HG02885 (cell line): ENCODE data around the gene SCNN1G.
A peak's percentile ranks its signal among the peaks of the same experiment; 100 is the strongest.

ENCODE experiments used
- ATAC-seq: cut with Tn5 transposase; IDR thresholded peaks from one replicate; pipeline ENCODE4 v1.9.1; 2021; ENCODE audit warnings: mild to moderate bottlenecking; ENCODE audit not compliant: unreplicated experiment, poor library complexity

SCNN1G gene

DNA sequence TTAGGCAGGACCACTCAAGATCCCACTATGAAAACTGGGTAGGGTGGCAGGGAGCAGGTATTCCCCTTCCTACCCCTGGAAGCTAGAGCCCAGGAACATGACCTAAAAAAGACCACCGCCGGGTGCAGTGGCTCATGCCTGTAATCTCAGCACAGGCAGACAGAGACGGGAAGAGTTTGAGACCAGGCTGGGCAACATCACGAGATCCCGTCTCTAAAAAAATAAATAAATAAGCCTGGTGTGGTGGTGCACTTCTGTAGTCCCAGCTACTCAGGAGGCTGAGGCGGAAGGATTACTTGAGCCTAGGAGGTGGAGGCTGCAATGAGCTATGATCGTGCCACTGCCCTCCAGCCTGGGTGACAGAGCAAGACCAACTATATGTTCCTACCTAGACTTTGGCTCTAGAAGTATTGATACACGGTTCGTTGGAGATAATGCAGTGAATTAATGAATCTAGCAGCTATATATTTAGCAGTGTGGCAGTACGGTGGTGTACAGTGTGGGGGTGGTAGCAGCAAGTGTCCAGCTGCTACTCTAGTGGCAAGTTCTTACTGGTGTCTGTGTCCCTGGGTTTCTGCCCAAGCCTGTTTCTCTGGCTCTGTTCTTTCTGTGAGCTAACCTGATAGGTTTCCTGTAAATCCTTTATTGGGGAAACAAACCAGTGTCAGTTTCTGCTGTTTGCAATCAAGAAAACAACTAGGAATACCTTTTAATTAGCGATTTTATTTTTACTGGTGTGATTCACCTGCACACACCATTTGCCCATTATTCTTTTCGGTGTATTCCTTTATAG lies 30.0 kb upstream of the SCNN1G start:
- no peak for ATAC-seq

DNA sequence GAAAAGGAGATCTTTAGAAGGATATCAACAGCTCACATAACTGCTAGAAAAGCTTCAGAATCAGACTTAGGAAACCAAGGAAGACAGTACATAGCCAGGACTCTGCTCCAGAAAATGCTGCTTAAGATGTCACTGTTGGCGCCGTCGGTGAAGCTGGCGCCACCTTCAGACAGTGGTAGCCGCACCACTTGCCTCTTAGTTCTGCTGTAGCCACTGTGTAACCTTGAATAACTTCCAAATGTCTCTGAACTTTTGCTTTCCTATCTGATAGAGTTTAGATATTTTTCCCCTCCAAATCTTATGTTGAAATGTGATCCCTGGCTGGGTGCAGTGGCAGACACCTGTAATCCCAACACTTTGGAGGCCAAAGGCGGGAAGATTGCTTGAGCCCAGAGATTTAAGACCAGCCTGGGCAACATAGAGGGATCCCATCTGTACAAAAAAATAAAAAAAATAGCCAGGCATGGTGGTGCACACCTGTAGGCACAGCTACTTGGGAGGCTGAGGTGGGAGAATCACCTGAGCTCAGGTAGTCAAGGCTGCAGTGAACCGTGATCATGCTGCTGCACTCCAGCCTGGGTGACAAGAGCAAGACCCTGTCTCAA lies 27.0 kb upstream of the SCNN1G start:
- no peak for ATAC-seq

DNA sequence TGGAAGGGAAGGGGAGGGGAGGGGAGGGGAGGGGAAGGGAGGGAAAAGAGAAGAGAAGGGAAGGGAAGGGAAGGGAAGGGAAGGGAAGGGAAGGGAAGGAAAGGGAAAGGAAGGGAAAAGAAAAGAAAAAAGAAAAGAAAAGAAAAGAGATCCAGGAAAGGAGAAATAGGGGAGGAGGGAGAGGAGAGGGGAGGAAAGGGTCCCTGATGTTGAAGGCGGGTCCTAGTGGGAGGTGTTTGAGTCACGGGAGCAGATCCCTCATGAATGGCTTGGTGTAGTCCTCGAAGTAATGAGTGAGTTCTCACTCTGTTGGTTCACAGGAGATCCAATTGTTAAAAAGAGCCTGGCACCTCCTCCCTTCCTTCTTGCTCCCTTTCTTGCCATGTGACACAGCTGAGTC lies 26.4 kb upstream of the SCNN1G start:
- no peak for ATAC-seq

DNA sequence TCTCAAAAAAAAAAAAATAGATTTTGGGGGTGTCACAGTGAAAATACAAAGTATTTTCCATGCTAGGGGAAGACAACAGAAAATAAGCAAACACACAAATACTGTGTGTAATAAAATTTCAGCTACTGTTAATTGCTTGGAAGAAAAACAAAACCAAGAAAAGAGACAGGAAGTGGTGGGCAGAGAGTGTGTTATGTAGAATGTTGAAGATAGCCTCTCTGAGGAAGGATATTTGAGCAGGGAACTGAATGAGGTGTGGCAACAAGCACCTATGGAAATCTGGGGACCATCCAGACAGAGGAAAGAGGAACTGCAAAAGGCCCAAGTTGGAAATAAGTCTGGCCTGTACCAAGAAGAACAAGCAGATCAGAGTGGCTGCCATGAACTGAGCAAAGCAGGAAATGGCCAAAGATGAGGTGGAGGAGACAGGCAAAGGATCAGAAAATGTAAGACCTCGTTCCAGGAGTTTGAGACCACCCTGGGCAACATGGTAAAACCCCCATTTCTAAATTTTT lies 25.5 kb upstream of the SCNN1G start:
- ATAC-seq: no peak

DNA sequence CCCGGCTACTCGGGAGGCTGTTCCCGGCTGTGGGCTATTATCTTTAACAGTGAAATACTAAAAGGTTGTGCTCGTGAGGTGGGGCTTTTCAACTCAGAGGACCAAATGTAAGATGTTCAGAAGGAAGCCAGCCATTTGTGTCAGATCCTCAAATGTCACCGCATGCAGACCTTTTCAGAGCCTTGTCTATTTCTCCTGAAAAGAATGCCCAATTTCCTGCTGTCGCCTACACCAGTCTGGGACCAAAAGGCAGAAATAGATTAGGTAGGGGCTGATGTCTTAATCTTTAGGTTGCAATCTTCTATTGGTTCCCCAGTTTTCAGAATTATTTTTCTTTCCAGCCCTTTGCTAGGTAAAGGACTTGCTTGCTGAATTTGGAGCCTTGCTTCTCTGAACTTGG lies 24.4 kb upstream of the SCNN1G start:
- ATAC-seq: no peak

DNA sequence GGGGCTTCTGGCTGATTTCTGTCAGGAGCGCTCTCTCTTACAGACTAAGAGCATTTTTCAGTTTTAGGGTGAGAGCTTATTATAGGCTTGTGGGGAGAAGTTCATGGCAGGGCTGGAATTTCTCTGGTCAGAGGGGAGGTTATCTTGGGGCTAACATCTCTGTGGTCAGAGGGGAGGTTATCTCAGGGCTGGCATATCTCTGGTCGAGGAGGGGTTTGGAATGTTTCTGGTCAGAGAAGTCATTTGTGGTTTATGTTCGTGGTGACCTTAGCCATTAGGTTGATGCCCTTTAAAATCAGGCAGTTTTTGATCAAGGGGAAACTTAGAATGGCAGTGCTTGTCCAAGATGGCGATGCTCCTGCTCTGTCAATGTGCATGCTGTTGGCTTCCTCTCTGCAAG lies 22.5 kb upstream of the SCNN1G start:
- ATAC-seq: no peak

DNA sequence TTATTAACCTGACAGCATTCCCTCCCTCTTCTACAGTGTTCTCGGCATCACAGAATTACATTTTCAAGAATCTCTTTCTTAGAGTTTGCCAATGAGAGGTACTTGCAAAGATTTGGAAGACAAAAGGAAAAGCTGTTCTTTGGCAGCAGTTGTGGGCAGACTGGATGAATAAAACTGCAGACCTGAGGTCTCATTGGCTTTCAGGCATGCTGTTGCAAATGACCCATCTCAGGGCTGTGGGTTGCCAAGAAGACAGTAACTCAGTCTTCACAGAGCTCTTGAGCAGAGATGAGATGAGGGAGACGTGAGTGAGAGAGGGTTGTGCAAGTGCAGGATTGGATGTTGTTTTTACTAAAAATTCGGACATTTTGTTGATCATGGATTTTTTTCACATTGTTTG lies 22.0 kb upstream of the SCNN1G start:
- no peak for ATAC-seq

DNA sequence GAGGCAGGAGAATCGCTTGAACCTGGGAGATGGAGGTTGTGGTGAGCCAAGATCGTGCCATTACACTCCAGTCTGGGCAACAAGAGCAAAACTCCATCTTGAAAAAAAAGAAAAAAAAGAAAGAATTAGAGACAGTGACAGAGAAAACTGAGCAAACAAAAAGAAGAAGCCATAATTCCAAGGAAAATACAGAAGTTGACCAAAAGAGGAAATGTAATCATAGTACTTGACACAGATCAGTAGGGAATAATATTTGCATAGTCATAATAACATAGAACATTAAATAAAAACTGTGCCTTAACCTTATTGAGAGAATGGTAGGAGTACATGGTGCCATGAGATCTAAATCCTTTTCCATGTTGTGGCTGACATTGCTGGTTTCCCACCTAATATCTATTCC lies 18.6 kb upstream of the SCNN1G start:
- ATAC-seq: no peak

DNA sequence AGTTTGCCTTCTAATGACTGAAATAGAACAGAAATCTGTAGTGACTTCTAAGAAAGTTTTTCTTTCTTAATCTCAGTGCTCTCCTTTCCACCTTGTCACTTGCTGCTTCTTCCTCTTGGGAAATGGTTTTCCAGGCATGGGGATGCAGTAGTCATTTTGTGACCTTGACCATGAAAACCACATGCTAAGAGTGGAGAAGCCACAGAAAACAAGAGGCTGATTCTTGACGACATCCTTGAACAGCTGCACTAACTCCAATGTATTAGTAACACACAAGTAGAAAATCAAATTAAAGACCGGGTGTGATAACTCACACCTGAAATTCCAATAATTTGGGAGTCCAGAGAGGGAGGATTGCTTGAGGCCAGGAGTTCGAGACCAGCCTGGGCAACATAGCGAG lies 17.8 kb upstream of the SCNN1G start:
- ATAC-seq: no peak

DNA sequence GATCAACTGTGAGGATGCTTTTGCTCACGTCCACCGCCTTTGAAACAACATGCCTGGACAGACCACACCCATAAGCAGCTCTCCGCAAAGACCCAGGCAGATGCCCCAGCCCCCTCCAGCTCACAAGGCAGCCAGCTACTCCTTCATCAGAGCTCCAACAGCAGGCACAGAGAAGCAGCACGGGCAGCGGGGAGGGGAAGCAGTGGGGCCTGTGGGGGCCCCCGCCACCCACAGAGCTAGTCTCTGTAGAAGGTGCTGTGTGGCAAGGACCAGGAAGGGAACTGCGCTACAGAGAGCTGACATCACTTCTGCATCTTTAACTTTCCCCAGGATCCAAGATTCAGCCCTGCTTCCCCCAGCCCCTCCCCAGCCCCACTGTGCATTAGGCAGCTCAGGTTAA lies 10.0 kb upstream of the SCNN1G start:
- ATAC-seq: no peak

DNA sequence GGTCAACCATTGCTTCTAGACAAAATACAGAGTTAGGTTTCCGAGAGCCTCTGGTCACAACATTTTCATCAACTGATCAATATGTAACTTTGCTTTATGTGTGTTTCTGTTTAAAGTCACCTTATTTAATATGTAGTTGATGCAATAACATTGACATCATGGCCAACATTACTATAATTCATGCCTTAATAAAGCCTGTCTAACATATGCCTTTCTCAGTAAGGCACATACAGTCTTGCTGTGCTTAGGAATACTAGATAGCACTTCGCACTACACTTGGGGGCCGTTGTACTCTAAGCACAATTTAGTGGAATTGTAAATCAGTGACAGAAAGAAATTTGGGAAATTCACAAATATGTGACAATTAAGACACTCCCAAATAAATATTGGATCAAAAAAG lies 9.6 kb upstream of the SCNN1G start:
- no peak for ATAC-seq

DNA sequence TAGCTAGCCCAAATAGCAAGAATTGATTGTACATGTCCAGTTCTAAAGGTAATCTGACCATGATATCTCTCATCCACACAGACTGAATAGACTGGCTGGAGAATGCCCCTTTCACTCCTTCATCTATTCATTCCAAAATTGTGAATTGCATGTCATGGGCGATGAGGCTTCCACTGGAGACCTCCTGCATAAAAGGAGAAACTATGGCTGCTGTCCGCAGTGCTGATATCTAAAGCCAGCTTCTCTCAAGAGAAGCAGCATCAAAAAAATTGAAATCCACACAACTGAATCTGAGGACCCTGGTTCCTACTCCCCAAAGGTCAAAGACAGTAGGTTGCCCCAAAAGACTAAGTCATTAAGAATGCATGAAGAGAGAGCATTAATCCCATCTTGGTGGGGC lies 7.9 kb upstream of the SCNN1G start:
- no peak for ATAC-seq

DNA sequence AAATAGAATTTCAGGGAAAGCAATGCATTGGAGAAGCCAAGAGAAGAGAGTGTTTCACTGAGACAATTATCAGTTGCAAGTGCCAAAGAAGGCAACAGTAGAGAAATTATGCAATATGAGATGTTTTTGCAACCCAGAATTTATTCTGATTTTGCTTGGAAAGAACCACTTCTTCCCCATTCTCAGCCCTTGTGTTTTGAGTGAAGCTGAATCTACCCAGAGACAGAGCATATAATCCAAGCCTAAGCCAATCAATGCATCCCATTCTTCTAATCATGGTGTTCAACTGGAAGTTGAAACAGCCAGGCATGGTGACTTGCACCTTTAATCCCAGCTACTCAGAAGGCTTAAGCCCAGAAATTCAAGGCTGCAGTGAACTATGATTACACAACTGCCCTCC lies 6.9 kb upstream of the SCNN1G start:
- no peak for ATAC-seq

DNA sequence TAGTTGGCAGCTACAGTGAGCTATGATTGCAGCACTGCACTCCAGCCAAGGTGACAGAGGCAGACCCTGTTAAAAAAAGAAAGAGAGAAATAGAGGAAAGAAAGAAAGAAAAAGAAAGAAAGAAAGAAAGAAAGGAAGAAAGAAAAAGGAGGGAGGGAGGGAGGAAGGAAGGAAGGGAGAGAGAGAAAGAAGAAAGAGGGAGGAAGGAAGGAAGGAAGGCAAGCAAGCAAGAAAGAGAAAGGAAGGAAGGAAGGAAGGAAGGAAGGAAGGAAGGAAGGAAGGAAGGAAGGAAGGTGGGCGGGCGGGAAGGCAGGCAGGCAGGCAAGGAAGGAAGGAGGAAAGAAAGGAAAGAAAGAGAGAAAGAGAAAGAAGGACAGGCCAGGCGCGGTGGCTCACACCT lies 1.0 kb upstream of the SCNN1G start:
- ATAC-seq: no peak

DNA sequence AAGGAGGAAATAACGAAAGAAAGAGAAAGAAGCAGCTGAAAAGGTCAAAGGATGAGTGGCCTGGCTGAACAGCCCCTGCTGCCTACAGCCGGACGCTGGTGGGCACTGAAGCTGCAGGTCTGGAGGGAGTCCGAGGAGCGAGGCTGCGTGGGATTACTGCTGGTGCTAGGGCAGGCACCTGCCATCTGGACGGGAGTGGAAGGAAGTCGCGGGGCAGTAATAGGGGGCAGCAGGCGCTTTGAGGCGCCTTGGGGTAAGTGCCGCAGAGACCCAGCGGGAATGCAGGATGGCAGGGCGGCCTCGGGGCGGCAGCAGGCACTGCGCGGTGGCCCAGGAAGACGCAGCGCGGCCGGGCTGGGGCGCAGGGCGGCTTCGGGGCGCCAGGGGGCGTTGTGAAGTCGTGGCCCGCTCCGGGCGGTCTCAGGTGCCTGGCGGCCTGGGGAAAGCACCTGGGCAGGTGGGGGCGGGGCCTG lies 303 bp upstream of the SCNN1G start:
- ATAC-seq: peak; percentile 83

DNA sequence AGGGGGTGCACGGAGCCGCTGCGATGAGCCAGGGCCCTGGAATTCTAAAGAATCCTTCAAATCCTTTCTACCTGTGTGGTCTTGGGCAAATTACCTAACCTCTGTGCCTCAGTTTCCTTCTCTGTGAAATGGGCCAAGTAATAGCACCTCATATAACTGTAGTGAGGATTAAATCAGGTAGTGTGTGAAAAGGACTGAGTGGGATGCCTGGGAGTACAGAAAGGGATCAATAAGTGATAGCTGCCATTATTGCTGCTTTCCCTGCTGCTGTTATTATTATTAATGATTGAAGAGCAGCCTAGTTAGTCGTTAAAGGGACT lies 958 bp downstream of the SCNN1G start:
- ATAC-seq: no peak

DNA sequence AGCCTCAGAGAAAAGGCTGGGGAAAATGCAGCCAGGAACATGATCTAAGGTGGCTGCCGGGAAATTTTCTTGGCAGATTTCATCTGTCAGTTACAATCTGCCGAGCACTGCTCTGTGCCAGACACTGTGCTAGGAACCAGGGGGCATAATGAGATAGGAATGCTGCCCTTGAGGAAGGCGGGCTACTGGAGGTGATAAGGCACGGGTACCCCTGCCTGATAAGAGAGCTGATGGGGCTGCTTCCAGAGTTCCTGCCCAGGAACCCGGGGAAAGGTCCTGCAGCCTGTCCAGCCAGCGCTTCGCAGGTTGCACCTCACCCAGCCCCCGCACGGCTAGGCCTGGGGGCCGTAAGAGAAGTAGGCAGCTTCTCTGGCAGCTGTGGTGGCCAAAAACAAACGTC lies 3.1 kb downstream of the SCNN1G start:
- ATAC-seq: no peak

DNA sequence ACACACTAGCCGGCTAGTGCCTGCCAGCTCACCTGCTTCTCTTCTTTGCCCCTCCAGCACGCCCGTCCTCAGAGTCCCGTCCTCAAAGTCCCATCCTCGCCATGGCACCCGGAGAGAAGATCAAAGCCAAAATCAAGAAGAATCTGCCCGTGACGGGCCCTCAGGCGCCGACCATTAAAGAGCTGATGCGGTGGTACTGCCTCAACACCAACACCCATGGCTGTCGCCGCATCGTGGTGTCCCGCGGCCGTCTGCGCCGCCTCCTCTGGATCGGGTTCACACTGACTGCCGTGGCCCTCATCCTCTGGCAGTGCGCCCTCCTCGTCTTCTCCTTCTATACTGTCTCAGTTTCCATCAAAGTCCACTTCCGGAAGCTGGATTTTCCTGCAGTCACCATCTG lies 3.6 kb downstream of the SCNN1G start:
- no peak for ATAC-seq

DNA sequence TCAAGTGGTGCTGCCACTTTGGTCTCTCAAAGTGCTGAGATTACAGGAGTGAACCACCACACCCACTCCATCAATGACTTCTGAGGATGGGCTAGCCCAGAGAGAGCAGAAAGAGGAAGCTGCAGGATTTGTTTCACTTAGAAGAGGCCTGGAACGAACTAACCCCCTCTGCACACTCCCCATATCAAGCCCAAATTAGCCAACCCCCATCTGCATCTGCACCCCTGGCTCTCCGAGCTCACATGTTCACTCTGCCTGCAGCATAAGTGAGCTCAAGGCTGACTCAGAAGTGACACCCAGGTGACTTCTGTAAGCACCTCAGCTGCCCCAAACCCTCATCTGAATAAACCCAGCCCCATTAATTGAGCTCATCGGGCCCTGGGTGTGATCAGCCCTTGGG lies 4.8 kb downstream of the SCNN1G start:
- ATAC-seq: no peak

DNA sequence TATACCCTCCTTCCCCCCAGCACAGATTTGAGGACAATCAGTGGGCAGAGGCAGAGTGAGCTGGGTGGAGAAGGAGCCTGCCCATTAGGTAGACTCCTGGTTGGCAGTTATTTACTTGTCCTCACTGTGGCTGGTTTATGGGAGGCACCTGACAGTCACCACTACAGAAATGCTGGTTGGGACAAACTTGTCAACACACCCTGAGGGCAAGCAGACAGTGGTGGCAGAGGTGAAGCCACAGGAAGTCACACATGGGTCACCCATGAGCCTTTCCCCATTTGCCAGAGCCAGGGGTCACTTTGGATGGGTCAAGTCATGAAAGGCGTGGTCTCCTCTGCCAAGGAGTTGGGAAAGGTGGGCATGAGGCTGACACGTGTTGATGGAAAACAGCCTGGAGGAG lies 6.4 kb downstream of the SCNN1G start:
- no peak for ATAC-seq

DNA sequence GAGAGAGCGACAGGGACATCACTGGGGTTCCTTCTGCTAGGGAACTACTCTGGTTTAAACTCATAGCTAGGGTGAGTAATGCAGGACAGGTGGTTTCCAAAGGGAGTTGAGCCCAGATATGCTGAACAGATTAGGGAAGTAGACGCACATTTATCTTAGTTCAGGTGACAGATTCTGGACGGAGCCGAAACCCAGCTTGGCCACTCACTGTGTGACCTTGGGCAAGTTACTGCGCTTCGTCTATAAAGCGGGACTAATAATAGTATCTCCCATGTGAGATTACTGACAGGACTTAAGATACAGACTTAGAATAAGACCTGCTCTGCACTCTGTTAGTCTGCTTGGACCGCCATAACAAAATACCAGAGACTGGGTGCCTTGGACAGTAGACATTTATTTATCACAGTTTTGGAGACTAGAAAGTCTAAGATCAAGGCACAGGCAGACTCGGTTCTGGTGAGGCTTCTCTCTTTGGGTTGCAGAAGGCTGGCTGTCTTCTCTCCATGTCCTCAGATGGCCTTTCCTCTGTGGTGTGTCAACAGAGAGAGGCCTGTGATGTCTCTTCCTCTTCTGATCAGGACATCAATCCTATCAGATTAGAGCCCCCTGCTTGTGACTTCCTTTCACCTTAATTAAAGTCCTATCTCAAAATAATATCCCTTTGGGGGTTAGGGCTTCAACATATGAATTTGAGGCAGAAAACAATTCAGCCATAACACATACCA lies 12.1 kb downstream of the SCNN1G start:
- no peak for ATAC-seq
